Activated T-cell treated with anti-CD3 and anti-CD28 coated beads, Interleukin-2, amount 50 U/mL, for 1 hour (primary cell): ENCODE data around the gene ENTPD5.
"Not testable (repeated sequence)": the region's sequence is repeated elsewhere in the genome, so short reads cannot be mapped to it uniquely, and the experiment has no call there.

Experiments used
- DNase-seq: peaks from one replicate; pipeline ENCODE4 v3.0.0-alpha.2; 2020

Gene ENTPD5, protein sequence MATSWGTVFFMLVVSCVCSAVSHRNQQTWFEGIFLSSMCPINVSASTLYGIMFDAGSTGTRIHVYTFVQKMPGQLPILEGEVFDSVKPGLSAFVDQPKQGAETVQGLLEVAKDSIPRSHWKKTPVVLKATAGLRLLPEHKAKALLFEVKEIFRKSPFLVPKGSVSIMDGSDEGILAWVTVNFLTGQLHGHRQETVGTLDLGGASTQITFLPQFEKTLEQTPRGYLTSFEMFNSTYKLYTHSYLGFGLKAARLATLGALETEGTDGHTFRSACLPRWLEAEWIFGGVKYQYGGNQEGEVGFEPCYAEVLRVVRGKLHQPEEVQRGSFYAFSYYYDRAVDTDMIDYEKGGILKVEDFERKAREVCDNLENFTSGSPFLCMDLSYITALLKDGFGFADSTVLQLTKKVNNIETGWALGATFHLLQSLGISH

DNA sequence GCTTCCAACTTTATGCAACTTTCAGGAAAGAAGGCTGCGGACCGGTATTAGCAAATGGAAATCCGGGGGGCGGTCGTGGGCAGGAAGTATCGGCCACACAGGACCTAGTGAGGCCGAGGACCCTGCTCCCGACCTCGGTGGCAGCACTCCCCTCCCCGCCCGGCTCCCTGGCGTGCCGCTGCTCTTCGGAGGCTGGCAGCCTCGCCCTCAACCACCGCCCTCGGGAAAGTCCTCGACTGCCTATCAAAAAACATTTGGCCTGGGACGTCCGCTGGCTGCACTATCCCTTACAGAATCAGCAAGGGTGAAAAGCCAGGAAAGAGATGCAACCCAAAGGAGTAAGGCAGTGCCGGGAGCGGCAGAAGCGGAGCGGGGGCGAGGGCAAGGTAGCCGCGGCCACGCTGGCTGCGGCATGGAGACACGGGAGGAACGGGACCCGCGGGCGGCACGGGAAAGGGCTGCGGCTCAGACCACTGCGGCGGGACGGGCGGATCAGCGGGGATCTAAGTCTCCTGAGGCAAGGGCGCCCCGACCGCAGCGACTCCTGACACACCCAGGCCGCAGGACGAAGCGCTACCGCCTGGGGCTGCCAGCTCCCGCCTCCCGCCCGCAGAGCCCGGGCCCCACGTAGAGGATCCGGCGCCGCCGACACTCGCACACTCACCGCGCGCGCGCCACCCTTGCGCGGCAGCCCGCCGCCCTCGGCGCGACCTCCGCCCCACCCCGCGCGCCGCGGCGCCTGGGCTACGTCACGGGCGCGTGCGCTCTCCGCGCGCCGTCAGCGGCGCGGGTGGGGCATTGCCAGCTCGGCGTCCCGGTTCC lies at the start of gene ENTPD5, which contains the start of gene BBOF1:
ENTPD5 (minus strand) TSS at position 703 of the 822 bp plus-strand sequence. CDS start 31,186 bp downstream, outside the sequence.
BBOF1 (plus strand) TSS at position 764 of the 822 bp plus-strand sequence. CDS start 130 bp downstream, outside the sequence.
- peak; percentile 87 for DNase-seq

DNA sequence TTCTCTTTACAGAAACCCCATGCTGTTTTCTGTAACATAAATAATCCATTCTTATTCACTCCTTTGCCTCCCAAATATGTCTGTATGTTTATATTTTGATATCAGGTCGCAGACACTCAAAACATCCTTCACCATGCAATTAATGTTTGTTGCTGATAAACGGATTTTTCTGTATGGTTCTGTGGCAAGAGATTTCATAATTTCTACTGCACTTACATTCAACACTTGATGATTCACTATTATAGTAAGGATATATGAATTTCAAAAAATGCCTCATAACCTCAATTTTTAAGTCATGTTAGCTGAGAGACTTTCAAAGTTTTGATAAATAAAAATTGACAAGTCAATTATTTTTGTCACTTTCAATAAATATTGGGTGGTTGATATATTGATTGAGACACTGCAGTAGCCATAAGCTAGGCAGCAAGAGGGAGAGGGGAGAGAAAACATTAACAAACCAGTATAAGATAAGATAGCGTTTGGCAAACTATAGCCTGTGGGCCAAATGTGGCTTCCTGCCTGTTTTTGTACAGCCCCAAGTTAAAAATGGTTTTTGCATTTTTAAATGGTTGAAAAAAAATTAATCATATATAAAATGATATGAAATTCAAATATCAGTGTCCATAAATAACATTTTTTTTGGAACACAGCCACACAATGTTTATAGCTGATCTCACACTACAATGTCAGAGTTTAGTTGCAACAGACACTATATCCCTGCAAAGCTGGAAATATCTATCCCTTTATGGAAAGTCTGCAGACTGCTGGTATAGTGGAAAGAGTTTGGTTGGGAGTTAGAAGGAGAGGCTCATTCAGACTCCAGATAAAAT lies 46.9 kb upstream of the ENTPD5 start:
- no peak for DNase-seq

DNA sequence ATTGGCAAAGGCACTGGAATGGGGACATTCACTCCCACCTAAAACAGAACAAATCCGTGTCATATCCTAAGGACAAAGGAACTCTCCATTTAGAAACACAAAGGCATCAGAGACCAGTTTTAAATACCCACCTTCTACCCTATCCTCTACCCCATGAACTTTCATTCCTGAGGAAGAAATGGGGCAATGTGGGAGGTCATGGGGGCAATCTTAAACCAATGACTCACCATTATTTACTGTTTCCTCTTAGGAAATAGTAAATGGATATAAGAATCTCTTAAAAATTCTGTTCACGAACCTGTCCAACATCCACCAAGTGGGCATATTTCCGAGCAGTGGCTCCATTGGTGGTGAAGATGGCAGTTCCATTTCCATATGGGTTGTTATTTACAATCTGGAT lies 45.8 kb upstream of the ENTPD5 start:
- DNase-seq: no peak

DNA sequence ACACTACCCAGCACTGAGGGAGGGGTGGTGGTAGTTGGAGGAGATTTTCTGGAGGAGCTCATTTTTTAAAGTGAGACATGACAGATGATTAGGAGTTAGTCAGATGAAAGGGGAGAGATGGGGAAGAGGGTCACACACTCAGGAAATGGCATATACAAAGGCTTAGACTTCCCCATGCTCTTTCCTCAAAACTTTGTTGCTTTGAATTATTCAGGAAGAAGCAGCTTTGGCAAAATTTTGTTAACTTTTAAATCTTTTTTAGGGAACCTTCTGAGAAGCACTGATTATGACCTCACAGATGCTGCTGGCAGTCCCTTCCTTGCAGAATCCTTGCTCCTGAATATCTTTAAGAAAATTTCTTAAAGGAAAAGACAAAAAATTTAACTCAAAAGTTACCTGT lies 45.3 kb upstream of the ENTPD5 start:
- no peak for DNase-seq

DNA sequence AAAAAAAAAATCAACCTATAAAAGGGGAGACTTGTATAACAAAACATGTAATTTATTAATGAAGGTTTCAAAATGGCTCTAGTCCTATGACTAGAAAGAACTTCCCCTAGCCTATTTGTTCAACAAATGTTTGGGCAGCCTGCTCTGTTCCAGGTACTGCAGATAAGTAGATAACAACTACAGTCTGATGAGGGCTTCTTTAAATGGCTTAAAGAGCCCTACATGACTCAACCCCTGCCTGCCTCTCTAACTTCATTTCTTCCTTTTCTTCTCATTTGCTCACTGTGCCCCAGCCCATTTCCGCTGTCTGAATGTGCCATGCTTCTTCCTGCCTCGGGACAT lies 43.7 kb upstream of the ENTPD5 start:
- no peak for DNase-seq

DNA sequence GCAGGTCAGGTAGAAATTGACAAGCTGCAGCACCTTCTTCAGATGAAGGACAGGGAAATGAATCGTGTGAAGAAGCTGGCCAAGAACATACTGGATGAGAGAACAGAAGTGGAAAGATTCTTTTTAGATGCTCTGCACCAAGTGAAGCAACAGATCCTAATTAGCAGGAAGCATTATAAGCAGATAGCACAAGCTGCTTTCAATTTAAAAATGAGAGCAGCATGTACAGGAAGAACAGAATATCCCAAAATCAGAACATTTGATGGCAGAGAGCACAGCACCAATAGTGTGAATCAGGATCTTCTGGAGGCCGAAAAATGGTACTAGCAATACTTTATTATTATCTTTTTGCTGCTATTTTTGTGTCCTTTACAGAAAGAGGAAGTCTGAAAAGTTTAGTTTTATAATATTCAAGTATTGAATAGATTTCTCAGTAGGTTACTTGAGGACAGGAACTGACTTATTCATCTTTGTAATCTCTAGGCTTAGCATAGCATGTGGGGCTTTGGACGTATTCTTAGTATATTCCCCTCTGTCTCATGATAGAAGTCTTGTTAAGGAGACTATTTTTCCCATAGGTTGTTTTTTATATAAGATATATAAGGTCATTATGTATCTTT lies 30.9 kb upstream of the ENTPD5 start:
- DNase-seq: no peak

DNA sequence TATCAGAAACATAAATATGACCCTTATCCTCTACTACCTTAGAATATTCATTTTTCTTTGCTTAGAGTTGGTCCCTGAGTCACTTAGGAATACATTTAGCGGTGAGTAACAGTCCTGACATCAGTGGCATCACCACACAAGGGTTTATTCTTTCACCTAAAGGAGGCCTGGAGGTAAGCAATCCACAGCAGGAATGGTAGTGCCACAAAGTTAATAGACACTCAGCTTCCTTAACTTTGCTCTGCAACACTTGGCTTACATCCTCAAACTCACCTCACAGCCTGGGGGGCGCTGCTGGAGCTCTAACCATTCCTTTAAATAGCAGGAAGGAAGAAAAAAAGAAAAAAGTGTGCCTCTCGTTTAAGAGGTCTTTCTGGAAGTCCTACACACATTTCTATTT lies 29.2 kb upstream of the ENTPD5 start:
- DNase-seq: no peak

DNA sequence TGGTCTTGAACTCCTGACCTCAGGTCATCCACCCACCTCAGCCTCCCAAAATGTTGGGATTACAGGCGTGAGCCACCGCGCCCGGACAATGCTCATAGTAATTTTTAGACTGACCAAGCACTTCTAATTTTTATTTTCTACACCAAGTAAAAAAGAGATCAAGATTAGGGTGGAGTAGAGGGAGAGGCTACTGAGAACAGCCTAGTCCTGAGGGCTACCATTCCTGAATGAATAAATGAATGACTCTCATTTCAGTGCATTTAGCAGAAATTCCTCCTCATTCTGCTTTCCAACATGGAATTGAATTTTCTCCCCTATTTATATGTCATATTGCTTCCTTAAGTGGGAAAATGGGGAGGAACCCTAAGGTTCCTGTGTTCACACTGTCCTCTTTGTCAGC lies 26.4 kb upstream of the ENTPD5 start:
- DNase-seq: no peak

DNA sequence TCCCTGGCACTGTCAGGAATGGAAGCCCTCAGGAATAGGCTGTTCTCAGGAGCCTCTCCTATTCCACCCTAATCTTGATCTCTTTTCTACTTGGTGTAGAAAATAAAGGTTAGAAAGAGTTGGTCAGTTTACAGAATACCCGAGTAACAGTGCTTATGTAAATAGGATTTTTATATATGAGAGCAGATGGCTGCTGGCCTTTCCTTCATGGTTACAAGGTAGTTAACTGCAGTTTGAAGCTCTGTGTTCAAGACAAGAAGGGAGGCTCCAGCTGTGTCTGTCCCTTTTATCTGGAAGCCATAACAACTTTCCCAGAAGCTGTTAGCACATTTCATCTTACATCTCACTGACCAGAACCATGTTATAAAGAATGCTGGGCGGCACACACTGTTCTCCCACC lies 23.2 kb upstream of the ENTPD5 start:
- no peak for DNase-seq

DNA sequence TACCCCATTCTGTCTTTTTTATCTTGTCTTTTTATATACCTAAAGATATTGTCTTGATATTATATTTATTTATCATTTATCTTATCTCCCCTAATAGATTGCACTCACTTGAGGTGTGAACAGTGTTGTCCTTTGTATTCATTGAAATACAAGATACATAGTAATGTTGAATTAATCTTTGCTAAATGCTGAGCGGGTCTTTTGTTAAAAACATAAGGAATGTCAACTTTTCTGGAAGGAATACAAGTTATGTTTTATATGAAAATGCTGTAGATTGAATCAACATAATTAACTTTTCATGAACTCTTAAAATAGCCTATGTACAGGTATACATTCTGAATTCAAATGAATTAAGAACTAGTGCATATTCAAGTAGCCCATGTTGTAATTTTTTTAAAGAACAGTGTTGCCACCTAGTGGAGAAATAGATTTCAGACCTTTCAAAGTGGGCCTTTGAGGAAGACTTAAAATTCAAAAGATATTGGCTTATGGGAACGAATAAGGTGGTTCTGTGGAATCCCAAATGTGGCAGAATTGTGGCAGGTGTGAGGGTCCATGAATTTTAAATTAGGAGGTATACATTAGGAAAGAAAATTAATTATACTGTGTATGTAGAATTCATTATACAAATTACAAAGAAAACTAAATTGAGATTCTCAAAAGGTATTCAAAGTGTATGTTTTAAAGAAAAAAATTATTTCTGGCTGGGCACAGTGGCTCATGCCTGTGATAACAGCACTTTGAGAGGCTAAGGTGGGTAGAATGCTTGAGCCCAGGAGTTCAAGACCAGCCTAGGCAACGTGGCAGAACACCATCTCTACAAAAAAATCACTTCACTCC lies 19.2 kb upstream of the ENTPD5 start:
- no peak for DNase-seq

DNA sequence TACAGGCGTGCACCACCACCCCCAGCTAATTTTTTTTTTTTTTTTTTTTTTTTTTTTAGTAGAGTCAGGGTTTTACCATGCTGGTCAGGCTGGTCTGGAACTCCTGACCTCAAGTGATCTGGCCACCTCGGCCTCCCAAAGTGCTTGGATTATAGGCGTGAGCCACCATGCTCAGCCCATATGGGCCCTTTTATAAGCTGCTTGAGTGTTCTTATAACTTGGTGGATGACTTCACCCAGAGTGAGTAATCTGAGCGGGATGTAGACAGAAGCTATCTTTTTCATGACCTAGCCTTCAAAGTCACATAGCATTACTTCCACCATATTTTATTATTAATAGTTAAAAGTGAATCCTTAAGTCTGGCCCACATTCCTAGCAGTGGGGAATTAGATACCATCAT lies 16.5 kb upstream of the ENTPD5 start:
- DNase-seq: no peak

DNA sequence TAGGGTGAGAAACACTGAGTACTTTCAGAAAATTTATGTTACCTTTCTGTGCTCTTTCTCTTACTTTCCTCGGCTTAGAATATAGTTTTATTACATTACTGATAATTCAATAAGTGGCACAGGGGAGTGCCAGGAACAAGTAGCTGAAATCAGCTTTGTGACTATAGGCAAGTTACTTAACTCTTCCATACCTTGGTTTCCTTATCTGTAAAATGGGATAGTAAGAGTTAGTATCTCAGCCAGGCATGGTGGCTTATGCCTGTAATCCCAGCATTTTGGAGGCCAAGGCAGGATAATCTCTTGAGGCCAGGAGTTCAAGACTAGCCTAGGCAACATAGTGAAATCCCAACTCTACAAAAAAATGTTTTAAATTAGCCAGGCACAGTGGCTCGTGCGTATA lies 15.5 kb upstream of the ENTPD5 start:
- DNase-seq: no peak

DNA sequence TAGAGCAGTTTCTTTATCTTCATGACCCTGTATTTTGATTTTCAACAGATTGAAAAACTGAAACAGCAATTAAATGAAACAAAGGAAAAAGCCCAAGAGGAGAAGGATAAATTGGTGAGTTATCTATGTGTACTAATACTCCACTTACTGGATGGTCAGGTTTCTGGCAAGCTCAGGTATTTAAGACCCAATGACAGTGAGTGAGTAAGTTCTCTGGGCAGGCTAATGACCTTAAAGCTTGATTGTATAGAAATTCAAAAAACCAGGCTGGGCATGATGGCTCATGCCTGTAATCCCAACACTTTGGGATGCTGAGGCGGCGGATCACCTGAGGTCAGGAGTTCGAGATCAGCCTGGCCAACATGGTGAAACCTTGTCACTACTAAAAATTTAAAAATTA lies 10.0 kb upstream of the ENTPD5 start:
- no peak for DNase-seq

DNA sequence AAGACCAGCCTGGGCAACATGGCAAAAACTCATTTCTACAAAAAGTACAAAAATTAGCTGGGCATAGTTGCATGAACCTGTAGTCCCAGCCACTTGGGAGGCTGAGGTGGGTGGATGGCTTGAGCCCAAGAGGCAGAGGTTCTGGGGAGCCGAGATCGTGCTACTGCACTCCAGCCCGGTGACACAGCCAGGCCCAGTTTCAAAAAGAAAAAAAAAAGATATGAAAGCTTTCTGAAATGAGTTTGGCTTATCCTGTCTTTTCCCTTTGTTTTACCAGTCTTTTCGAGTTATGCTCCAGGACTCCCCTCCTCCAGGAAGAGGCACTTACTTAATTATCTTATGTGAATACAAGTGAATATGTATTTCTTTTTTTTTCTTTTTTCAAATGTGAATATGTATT lies 3.3 kb upstream of the ENTPD5 start:
- DNase-seq: no peak

DNA sequence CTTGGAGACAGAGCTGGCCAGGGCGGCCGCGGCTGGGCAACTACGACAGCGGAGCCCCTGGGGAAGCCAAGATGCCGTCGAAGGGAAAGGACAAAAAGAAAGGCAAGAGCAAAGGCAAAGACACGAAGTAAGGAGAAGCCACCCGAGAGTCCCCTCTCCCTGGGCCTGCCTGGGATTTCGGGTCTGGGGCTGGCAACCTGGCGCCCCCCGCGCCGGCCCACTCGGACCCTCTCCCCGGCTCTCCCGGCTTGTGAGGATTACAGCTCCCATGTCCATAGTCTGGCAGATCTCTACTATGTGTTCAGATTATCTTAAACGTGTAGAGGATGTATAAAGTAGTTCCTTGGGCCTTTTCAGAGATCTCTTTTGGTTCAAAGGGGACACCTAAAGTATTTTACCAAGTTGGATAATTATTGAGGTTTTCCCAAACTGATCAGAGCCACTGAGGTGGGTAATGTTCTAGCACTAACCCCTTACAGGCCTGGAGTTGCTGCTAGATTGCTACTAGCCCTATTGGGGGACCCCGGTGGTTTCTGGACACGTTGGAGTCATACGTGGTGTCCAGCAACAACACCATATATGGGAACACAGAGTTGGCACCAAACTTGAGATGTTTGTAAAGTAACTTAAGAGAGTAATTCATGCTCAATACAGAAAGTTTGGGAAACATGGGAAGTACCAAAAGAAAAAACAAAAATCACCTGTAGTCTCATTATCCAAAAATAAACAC lies 485 bp upstream of the ENTPD5 start:
- no peak for DNase-seq

DNA sequence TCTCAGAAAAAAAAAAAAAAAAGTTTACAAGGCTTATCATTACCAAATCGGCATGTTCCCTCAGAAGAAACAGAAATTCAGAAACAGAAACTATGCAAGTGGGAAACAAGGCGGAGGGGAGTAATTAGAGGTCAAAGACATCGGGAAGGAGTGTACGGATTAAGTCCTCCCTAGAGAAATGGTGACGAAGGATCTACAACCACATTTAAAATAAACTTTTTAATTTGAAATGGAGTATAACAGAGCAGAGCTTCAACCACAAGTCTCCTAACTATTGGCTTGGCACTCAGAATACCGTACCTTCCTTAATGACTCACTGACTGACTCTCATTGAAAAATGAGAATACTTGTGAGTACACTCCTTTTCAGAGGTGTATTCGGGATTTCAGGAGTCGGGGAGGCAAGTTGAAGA lies 908 bp downstream of the ENTPD5 start:
- no peak for DNase-seq

DNA sequence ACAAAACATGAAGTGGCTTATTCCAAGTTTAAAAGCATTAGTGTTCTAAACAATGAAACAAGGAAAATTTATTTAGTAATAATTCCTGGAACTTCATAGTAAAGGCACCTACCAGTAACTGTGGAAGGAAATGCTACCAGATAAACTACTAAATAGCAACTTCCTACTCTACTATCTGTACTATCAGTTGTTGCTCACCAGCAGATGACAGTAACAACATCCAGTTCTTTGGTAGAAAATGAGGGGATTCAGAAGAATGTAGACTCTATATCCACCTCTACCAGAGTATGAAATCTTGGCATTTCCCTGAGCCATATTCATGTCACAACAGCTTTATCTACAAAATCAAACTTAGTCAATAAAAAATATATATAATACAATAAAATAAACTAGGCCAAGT lies 3.1 kb downstream of the ENTPD5 start:
- no peak for DNase-seq

DNA sequence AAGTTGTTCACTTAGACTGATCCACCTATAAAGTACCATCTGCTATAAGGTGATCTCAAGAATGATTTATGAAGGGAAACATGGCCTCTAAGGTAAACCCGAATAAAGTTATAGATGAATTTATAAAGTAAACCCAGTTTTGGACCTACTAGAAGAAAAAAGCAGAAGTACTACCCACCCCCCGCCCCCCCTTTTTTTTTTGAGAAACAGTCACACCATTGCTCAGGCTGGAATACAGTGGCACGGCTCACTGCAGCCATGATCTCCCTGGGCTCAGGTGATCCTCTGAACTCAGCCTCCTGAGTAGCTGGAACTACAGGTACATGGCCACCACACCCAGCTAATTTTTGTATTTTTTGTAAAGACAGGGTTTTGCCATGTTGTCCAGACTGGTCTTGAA lies 3.9 kb downstream of the ENTPD5 start:
- DNase-seq: no peak

DNA sequence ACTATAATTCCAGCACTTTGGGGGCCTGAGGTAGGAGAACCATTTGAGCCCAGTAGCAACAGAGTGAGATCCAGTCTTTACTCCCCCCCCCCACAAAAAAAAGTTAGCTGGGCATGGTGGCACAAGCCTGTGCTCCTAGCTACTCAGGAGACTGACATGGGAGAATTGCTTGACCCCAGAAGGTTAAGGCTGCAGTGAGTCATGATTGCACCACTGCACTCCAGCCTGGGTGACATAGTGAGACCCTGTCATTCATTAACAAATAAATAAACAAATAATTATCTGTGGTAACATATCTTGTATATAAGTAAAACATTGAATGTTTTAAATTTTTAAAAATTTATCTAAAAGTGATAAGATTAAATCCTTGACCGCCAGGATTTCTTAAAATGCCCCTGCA lies 4.8 kb downstream of the ENTPD5 start:
- no peak for DNase-seq

DNA sequence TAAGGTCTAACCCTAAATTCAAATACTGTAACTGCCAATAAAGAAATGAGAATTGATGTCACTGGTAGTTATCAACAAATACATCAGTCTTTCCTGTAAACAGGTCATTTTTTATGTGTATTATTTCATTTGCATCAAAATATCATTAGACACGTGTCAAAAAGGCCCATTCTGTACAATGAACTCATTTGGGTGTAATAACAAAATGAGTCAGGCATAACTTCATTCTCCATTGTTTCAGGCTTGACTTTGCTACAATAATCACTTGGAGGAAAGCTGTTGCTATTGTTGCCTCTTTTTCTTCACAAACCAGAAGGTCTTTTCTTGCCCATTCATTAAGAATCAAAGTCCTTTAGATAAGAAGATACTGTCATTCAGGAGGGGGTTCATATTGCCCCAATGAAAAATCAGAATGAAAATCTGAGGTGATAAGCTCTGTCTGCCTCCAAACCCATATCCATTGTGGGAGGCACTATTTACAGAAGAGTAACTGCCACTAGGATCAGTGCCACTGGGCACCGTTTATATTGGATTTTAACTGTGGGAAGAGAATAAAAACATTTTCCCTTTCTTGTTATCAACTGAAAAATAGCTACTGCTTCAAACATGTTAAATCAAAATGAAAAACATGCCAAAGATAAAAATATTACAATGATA lies 10.1 kb downstream of the ENTPD5 start:
- DNase-seq: no peak

DNA sequence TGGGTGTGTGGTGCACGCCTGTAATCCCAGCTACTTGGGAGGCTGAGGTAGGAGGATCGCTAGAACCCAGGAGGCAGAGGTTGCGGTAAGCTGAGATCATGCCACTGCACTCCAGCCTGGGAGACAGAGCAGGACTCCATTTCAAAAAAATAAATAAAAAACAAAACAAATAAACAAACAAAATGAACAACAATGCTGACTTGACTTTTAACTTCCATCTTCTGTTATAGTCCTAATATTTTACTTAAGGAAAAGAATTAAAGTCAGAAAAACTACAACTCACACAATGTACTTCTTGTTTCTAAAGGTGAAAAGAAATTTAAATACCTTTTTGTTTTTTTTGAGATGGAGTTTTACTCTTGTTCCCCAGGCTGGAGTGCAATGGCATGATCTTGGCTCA lies 13.4 kb downstream of the ENTPD5 start:
- not testable (repeated sequence) for DNase-seq
